GM23338 (cell line): ENCODE data around the gene PROX2.

Source experiments
- CREB1 ChIP-seq: fragments of 250-450 bp; sonication (Bioruptor Pico); IDR thresholded peaks from 2 replicates; pipeline ENCODE4 v1.5.0; 2020; ENCODE audit warnings: low read depth, mild to moderate bottlenecking, moderate library complexity
- CTCF ChIP-seq, 2 experiments: fragments of 200-600 bp in 1 of 2; sonication (generic) in 1 of 2; conservative IDR thresholded peaks; 2 replicates each; pipeline versions ENCODE4 v1.5.1 to v1.6.1; 2016 to 2017; ENCODE audit warnings: antibody characterized with exemption in 2 of 2, low read depth in 2 of 2, mild to moderate bottlenecking in 2 of 2, moderate library complexity in 1 of 2
- EZH2 ChIP-seq: fragments of 200-600 bp; sonication (generic); IDR thresholded peaks from one replicate; pipeline ENCODE4 v1.8.0; 2017; ENCODE audit warnings: antibody characterized with exemption, mild to moderate bottlenecking, low read depth; ENCODE audit not compliant: unreplicated experiment
- EZH2phosphoT487 ChIP-seq: fragments of 200-600 bp; sonication (generic); IDR thresholded peaks from one replicate; pipeline ENCODE4 v1.8.1; 2018; ENCODE audit warnings: antibody characterized with exemption; ENCODE audit not compliant: unreplicated experiment
- POLR2AphosphoS5 ChIP-seq: IDR thresholded peaks from 2 replicates; pipeline ENCODE4 v1.6.1; 2016; ENCODE audit warnings: antibody characterized with exemption, low read depth
- REST ChIP-seq: IDR thresholded peaks from one replicate; pipeline ENCODE4 v1.6.1; 2018; ENCODE audit warnings: antibody characterized with exemption; ENCODE audit not compliant: unreplicated experiment
- ZNF462 ChIP-seq: fragments of 250-450 bp; sonication (Bioruptor Pico); IDR thresholded peaks from 2 replicates; pipeline ENCODE4 v1.5.0; 2020; ENCODE audit warnings: mild to moderate bottlenecking, moderate library complexity

- no peak for TF ChIP-seq EZH2
- TF ChIP-seq CTCF (conservative IDR thresholded peaks at IDR 0.05; ENCODE audit: low read depth in 2 of 2), result no peak
- TF ChIP-seq ZNF462, result no peak
- TF ChIP-seq EZH2phosphoT487, result no peak
- TF ChIP-seq POLR2AphosphoS5, result no peak
- TF ChIP-seq REST, result no peak
- no peak for TF ChIP-seq CREB1
Observed at GRCh38 chr14:74836251-74836960, 39.5 kb downstream of the PROX2 start.
